HG03457 (cell line): ENCODE measurements around the gene VAMP4.
"Not testable (repeated sequence)": the region's sequence is repeated elsewhere in the genome, so short reads cannot be mapped to it uniquely, and the experiment has no call there.

Source experiments
- ATAC-seq: cut with Tn5 transposase; IDR thresholded peaks from one replicate; pipeline ENCODE4 v1.9.1; 2021; ENCODE audit warnings: moderate number of reproducible peaks; ENCODE audit not compliant: unreplicated experiment

The VAMP4 gene

DNA sequence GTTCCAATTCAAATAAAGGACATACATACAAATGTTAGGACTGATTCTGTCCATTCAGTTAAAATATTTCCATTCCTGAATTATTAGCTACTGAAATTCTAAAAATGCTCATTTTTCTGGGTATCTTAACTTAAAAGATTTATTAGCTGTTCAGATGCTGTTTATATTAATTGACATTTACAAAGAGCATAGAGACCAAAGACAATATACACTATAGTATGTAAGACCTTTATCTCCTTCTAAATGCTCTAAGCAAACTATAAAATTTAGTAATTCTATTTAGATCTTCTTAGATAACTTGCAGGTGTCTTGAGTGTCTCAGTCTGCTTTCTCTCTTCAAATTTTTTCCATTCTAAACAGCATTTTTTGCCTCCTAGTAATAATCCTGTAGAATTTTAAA, 39.3 kb downstream of the VAMP4 start:
- ATAC-seq: no peak

DNA sequence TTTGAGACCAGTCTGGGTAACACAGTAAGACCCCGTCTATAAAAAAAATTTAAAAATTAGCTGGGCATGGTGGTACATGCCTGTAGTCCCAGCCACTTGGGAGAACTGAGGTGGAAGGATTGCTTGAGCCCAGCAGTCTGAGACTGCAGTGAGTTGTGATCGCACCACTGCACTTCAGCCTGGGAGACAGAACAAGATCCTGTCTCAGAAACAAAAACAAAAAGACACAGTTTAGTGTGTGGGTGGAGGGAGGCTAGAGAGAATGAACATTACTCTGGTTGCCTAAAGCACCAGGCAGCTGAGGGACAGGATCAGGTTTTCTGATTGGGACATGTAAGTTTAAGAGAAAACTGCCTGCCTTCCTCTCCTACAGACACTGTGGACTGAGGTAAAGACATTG, 42.3 kb downstream of the VAMP4 start:
- ATAC-seq: no peak

DNA sequence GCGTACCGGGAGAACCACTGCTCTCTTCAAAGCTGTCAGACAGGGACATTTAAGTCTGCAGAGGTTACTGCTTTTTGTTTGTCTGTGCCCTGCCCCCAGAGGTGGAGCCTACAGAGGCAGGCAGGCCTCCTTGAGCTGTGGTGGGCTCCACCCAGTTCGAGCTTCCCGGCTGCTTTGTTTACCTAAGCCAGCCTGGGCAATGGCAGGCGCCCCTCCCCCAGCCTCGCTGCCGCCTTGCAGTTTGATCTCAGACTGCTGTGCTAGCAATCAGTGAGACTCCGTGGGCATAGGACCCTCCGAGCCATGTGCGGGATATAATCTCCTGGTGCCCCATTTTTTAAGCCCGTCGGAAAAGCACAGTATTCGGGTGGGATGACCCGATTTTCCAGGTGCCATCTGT, 46.1 kb downstream of the VAMP4 start:
- not testable (repeated sequence) for ATAC-seq

DNA sequence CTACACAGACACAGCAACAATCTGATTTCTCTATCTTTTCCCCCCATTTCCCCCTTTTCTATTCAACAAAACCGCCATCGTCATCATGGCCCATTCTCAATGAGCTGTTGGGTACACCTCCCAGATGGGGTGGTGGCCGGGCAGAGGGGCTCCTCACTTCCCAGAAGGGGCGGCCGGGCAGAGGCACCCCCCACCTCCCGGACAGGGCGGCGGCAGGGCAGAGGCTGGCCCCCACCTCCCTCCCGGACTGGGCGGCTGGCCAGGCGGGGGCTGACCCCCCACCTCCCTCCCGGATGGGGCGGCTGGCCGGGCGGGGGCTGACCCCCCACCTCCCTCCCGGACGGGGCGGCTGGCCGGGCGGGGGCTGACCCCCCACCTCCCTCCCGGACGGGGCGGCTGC, 48.3 kb downstream of the VAMP4 start:
- ATAC-seq: not testable (repeated sequence)

DNA sequence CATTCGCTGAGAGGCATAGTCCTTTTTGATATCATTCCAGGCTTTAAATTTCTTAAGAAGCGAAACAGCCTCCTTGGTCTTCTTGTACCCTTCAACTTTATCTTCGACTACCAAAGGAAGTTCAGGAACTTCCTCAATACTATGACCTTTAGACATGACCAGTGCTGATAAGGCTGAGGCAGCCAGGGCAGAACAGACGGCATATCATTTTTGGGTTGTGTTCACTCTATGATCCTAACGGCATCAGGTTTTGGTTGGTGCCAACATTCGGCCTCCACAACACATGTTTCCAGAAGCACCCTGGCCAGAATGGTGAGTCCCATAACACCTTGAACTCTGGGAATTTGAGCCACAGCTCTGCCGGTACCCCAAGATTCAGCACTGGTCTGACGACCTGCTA, 58.0 kb downstream of the VAMP4 start:
- no peak for ATAC-seq

DNA sequence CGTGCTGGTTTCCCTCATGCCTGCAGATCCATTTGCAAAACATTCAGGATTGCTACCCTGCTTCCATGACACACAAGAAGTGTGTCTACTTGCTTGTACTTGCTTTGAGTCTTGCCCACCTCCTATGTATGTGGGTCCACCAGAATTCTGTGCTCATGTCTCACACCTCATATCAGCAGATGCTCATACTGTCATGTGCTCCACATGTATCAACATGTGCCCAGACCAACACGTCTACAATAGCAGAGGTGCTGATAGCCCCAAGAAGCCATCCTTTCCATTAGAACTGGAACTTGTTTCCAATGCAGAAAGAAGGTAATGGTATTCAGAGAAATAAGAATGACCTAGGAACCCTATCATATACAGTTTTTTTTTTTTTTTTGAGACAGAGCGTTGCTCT, 61.5 kb downstream of the VAMP4 start:
- ATAC-seq: no peak

DNA sequence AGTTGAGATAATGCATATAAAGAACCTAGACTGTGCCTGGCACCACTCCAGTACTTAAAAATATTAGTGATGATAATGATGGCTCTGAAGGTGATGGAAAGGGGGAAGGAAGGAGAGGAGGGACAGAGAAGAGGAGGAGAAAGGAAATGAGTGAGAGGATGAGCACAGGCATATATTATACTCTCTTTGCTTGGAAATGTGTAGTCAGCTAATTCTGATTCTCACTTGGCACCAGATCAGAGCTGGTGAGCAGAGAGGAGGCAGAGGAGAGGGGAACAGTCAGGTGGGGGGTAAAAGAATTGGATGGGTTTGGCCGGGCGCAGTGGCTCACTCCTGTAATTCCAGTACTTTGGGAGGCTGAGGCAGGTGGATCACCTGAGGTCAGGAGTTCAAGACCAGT, 65.0 kb downstream of the VAMP4 start:
- ATAC-seq: no peak

DNA sequence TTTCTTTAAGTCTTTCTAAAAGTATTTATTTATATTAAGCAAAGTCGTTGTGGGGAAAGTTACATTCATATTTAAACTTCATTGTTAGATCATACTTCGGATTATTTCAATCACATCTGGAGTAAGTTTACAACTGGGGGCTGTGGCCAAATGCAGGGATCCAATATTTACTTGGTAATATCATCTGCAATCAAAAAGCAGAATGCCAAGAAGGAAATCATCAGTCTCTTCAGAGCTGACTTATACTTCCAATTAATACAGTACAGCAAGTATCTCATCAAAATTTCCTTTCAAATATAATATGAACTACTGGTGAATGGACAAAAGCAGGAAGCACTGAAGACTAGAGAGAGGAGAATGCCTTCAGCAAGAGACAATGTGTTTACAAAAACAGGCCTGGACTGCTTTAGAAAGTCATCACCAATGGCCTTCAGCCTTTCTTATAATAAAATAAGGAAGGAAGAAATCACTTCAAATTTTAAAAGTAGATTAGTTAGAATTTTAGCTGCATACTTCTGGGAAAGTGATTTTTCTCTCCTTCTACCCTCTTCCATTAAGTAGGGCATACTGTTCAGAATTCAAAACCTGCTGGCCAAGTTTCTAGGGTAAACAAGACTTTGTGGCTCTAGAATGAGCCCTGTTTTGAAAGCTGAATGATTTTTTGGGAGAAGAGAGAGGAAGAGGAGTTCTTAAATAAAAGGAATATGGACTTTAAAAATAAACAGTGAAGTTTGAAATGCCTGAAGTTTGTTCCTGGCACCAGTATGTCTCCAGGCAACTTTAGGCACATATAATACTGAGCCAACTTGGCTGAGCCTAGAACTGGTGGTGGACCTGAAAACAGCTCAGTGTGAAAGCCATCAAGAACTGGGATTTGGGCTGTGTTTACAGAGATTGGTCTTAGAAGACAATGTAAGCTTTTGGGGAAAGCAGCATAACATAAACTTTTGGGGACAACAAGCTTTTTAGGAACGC, 67.1 kb downstream of the VAMP4 start:
- ATAC-seq: no peak

DNA sequence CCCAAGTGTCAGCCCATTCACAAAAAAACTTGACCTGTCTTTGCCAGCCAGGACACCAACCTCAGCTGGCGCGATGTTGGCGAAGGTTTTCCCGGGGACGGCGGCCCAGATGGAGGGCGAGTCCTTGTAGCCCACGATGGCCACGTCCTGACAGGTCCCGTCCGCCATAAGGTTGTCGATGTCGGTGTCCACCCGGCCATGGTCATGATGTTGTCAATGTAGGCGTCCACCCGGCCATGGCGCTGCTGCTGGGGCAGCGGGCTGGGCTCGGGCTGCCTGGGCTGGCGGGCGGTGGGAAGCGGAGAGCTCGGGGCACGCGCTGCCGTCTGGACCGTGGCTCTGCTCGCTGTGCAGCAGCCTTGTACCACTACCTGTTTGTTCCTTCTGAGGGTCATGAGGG, 71.1 kb downstream of the VAMP4 start:
- ATAC-seq: no peak

DNA sequence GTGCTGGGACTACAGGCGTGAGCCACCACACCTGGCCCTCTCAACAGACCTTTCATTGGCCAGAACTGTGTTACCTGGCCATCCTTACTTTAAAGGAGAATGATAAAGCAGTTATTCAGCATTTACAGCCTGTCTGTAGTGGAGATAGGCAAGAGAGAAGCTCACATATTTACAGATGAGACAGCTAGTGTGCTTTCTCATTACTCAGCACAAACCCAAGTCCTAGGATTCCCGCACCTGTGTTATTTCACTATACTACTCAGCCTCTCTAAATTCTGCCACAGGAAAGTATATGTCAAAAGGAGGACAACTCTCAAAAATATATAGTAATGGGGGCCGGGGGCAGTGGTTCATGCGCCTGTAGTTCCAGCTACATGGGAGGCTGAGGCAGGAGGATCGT, 73.5 kb downstream of the VAMP4 start:
- ATAC-seq: no peak

DNA sequence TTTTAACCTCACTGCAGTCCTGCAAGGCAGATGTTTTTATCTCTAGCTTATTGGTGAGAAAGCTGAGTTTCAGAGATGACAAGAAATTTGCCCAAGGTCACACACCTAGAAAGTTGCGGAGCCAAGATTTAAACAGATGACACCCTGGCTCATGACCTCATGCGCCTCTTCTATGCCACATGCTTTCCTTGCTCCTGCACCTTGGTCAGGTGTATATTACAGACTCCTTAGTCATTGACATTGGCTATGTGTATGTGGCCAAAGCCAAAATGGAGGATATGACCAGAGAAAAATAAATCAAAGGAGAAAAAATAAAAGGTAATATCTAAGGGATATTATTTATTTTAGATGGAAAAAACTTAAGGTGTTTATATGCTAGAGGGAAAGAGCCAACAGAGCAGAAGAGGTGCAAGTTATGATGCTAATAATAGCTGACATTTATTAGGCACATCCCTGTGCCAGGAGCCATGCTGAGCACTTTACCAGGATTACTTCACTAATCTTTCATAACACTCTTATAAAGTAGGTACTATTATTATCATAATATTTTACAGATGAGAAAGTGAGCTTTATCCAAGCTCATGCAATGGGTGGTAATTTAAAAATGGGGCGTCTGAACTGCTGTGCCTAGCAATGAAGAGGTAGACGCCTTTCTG, 75.6 kb downstream of the VAMP4 start:
- ATAC-seq: no peak

DNA sequence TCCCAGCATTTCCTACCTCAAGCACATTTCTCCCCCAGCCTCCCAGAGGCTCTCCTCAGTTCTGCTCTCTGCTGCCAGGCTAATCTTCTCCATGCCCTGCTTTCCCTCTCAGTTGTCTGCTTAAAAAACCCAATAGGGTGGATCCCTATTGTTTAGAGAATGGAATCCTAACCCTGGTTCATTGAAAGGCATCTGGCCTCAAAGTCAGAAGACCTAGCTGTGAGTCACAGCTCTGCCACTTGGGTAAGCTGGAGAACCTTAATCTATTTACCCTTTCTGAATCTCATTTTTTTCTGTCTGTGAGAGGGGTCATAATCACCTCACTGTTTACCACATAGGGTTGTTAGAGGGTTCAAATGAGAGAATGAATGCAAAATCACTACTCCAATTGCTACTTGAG, 76.9 kb downstream of the VAMP4 start:
- ATAC-seq: no peak

DNA sequence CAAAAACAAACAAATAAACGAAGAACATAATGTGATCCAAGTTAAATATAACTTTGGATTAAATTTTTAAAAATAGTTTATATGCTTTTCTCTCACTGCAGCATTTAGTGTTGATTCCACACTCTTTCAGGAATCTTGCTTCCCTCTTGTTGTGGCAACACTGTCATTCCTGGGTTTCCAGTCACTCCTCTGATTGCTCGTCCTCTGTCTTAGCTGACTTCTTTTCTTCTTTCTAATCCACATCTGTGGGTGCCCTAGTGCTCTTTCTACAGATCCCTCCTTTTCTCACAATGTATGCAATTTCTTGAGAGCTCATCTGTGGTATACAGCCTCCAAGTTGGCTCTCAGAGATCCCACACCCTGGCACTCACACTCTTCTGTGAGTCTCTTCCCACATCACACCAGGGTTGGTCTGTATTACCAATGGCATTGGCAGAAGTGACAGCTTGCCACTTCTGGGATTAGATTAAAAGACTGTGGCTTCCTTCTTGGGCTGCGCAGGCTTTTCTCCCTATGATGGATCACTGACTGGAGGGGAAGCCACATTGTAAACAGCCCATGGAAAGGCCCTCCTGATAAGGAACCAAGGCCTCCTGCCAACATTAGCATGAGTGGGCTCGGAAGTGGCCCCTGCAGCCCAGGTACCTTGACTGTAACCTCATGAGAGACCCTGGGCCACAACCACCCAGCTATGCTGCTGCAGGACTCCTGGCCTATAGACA, 77.8 kb downstream of the VAMP4 start:
- no peak for ATAC-seq

DNA sequence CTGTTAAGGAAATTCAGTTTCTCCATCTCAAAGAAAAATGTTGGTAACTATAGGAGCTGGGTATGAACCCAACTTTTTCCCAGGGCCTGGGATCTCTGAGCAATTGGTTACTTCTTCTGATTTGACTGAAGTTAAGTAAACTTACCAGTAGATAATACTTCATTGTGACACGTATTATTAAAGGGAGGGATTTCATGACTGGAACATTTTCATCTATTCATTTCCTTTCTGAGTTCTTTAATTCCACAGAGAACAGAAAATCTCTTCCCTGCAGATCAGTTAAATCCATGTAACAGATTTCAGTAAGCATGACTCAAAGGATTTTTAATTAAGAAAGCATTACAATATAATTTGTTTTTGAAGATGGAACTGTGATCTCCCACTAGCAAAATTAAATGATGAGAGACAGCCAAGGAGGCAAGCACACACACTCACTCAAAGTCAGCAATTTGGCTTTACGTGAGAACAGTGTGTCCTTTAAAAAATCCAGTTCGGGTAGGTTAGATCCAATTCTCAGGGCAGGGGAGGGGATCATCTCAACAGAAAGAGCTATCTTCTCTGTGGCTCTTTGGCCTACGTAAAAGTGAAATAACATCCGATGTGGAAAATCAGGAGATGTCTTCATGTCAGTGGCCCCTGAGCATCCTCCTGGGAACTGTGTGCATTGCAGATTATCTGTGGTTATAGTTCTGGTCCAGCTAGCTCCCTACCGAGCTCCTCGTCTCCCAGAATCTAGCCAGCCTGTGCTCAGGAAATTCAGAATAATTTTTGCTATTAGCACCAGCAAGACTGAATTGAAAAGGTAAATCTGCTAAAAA, 78.6 kb downstream of the VAMP4 start:
- no peak for ATAC-seq

DNA sequence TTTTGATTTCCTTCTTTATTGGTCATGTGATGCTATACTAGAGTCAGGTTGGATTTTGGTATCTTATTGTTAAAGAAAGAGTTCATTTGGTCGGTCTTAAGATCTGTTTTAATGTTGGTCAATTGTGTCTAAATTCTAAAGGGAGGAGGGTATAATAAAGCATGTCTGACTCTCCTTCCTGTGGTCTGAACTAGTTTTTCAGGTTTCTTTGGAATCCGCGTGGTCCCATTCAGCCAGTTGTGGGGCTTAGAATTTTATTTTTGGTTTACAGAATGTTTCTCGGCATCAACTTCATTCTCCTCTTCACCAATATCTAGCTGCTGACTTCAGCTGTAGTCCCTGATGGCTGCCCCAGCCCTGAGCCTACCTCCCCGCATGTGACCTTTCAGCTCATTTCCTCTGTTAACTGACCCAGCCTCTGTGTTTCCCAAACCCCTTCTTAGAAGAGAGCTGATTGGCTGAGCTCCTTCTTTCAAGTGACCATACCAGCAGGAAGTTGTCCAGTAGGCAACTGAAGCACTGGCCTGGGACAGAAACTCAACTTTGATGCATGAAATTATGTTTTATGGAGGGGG, 80.7 kb downstream of the VAMP4 start:
- no peak for ATAC-seq

DNA sequence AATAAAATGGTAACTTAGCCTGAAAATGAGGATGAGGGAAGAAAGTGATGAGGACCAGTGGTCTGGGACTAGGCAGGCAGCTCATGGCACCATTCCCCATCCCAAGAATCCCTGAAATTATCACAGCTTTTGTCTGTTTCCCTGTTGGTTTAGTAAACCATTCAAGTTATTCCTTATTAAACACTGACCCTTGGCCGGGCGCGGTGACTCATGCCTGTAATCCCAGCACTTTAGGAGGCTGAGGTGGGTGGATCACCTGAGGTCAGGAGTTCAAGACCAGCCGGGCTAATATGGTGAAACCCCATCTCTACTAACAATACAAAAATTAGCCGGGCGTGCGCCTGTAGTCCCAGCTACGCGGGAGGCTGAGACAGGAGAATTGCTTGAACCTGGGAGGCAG, 85.7 kb downstream of the VAMP4 start:
- not testable (repeated sequence) for ATAC-seq

DNA sequence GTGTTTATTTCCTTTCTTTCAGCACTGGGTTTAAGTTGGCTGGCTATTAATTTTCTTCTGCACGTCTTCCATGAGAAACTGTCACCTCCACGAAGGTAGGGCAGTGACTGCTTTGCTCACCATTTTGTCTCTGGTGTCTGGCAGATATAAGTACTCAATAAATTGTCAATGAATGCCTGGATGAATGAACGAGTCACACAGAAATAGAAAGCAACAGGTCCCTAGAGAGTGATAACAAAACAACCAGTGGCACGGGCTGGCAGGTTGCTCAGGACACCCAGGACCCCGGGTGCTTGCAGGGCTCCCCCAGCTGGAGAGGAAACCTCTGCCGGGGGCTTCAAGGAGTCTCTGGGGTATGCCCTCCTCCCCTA, 86.1 kb downstream of the VAMP4 start:
- ATAC-seq: no peak

DNA sequence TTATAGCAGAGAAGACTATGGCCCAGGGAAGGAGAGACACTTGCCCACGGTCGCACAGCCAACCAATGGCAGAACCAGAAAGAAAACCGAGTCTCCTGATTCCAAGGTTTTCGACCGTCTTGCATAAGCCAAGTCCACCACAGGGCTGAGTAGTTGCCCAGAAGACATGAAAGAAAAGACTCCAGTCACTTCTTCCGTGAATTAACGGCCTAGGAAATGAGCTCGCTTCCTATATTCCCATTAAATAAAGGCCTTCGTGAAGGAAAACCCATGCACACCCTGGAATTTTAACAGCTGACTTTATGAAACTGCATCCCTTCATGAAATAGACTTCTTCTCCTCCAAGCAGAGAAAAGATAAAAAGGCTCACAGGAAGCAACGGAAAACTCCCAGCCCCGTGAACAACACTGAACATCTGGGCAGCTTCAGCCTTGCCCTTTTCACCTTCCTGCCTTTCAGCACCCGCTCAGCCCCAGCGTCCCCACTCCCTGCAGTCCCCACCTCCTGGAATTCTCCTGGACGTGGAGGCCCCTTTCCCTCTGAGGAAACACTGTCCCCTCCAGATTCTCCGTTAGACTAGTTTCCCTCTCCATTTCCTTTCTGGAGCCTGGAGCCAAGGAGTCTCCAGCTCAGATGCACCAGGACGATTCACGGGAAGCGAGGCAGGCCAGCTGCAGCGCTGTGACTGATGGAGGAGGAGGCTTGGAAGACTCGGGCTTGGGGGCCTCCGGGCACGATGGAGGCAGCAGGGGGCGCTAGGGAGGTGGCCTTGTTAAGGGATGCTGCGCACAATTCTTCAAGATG, 86.7 kb downstream of the VAMP4 start:
- ATAC-seq: no peak

DNA sequence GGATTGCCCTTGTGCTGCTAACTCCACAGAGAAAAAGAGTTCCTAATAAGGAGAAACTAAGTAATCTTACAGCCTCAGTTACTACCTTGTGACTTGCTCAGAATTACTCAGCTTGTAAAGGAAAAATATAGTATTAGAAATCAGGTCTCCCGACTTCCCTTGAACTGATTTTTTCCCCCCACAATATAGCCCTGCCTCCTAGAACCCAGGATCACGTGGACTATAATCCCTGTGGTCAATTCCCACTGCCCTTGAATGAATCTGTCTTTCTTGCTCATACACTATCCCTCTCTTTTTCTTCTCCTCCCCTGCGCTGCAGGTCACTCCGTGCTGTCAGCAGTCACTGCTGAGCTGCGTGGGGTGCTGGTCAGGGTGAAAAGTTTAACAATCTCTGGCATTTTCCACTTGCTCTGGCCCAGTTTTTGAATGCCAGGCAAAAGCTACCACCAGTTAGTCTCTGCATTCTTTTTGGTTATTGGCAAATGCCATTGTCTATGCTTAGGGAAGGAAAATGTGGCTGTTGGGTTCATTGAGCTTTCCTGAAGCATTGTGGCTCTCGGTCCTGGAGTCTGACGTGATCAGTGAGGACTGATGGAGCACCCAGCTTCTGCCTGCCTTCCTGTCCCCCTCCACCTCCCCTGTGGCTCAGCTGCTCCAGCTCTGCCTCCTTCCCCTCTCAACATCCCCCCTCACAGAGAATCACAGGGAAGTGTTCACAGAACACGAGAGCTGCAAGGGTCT, 87.5 kb downstream of the VAMP4 start:
- no peak for ATAC-seq
